HepG2 (cell line): ENCODE data around the gene NUDT3. TPM values are rescaled to one million over a fixed set of nuclear protein-coding genes. Genes with fewer than 3 reads are reported as not detected.

ENCODE experiments used
- DZIP1 ChIP-seq: sonication (generic); formaldehyde crosslinking; IDR thresholded peaks from 2 replicates; pipeline ENCODE4 v1.5.0; 2020; ENCODE audit warnings: mild to moderate bottlenecking, missing genetic modification reagents
- EZH2 ChIP-seq: conservative IDR thresholded peaks from 2 replicates; pipeline ENCODE4 v1.6.1; 2012; ENCODE audit warnings: mild to moderate bottlenecking, low read depth, low read length, moderate library complexity
- FLYWCH1 ChIP-seq: sonication (generic); formaldehyde crosslinking; IDR thresholded peaks from 2 replicates; pipeline ENCODE4 v1.8.1; 2023; ENCODE audit warnings: mild to moderate bottlenecking, missing genetic modification reagents
- FOXK1 ChIP-seq: sonication (generic); formaldehyde crosslinking; IDR thresholded peaks from 2 replicates; pipeline ENCODE4 v1.4.0; 2020; ENCODE audit warnings: low read depth, missing genetic modification reagents, borderline replicate concordance
- GZF1 ChIP-seq: sonication (generic); formaldehyde crosslinking; IDR thresholded peaks from 2 replicates; pipeline ENCODE4 v1.5.1; 2020; ENCODE audit warnings: mild to moderate bottlenecking, missing genetic modification reagents
- HNRNPK ChIP-seq: fragments of 200-400 bp; formaldehyde crosslinking; IDR thresholded peaks from 2 replicates; pipeline ENCODE4 v1.6.1; 2018; ENCODE audit warnings: low read length, low read depth, moderate library complexity, mild to moderate bottlenecking; ENCODE audit not compliant: poor library complexity, severe bottlenecking
- HOXA5 ChIP-seq: sonication (generic); formaldehyde crosslinking; IDR thresholded peaks from 2 replicates; pipeline ENCODE4 v1.4.0; 2020; ENCODE audit warnings: missing genetic modification reagents
- ISX ChIP-seq: sonication (generic); formaldehyde crosslinking; conservative IDR thresholded peaks from 2 replicates; pipeline ENCODE4 v1.5.0; 2020; ENCODE audit warnings: missing genetic modification reagents
- JDP2 ChIP-seq: sonication (generic); formaldehyde crosslinking; IDR thresholded peaks from 2 replicates; pipeline ENCODE4 v1.8.1; 2022; ENCODE audit warnings: missing genetic modification reagents, borderline replicate concordance
- PAWR ChIP-seq: sonication (generic); formaldehyde crosslinking; IDR thresholded peaks from 2 replicates; pipeline ENCODE4 v1.4.0; 2020; ENCODE audit warnings: missing genetic modification reagents, mild to moderate bottlenecking, borderline replicate concordance
- PHB2 ChIP-seq: fragments of 450-650 bp; IDR thresholded peaks from 2 replicates; pipeline ENCODE4 v1.6.1; 2018; ENCODE audit not compliant: partially characterized antibody
- ZFP91 ChIP-seq: sonication (generic); formaldehyde crosslinking; IDR thresholded peaks from 2 replicates; pipeline ENCODE4 v1.9.0; 2022; ENCODE audit warnings: missing genetic modification reagents, mild to moderate bottlenecking, borderline replicate concordance
- ZGPAT ChIP-seq: IDR thresholded peaks from 2 replicates; pipeline ENCODE4 v1.6.1; 2016; ENCODE audit warnings: mild to moderate bottlenecking
- ZNF331 ChIP-seq: sonication (generic); formaldehyde crosslinking; IDR thresholded peaks from 2 replicates; pipeline ENCODE4 v1.4.0; 2020; ENCODE audit warnings: missing genetic modification reagents
- ZNF350 ChIP-seq: sonication (generic); formaldehyde crosslinking; IDR thresholded peaks from 2 replicates; pipeline ENCODE4 v1.4.0; 2020; ENCODE audit warnings: mild to moderate bottlenecking, low read depth, missing genetic modification reagents, borderline replicate concordance
- ZNF563 ChIP-seq: sonication (generic); formaldehyde crosslinking; IDR thresholded peaks from 2 replicates; pipeline ENCODE4 v1.8.0; 2022; ENCODE audit warnings: mild to moderate bottlenecking, moderate library complexity, missing genetic modification reagents
- ZNF672 ChIP-seq: sonication (generic); formaldehyde crosslinking; IDR thresholded peaks from 2 replicates; pipeline ENCODE4 v1.8.1; 2022; ENCODE audit warnings: missing genetic modification reagents
- polyA plus RNA-seq, 8 experiments: library from polyadenylated mRNA; depleted of rRNA in 3 of 8; stranded (reverse) in 7 of 8; unstranded in 1 of 8; fragments of >200 nt; fragmentation: Illumina TruSeq in 4 of 8; extraction: Trizol in 4 of 8; gene quantifications; 2 replicates each; pipeline versions ENCODE4 v1.2.1 to v1.2.3, GENCODE V29; 2011 to 2016; ENCODE audit warnings: low read depth in 4 of 8, missing spikeins in 1 of 8, mixed read lengths in 1 of 8; ENCODE audit not compliant: insufficient read depth in 1 of 8
- total RNA-seq, 5 experiments: library from RNA; depleted of rRNA; stranded (reverse); fragments of >200 nt; fragmentation: Illumina TruSeq; extraction: Trizol; gene quantifications; 2 replicates each; pipeline ENCODE4 v1.2.3, GENCODE V29; 2016; ENCODE audit warnings: low read depth in 1 of 5
- TF ChIP-seq, protein P1 (sequence below): IDR thresholded peaks from 2 replicates; pipeline ENCODE4 v1.4.0; 2020; ENCODE audit warnings: mild to moderate bottlenecking, missing genetic modification reagents
- TF ChIP-seq, protein P2 (sequence below): IDR thresholded peaks from 2 replicates; pipeline ENCODE4 v1.6.1; 2016; ENCODE audit warnings: missing genetic modification reagents, missing compliant biosample characterization

Gene NUDT3
- total and polyA plus RNA-seq, 2 of the 13 experiments (the other 11 are each of a cell fraction or from before 2014, with no cell fraction given) = 20.2 to 20.6 TPM

DNA sequence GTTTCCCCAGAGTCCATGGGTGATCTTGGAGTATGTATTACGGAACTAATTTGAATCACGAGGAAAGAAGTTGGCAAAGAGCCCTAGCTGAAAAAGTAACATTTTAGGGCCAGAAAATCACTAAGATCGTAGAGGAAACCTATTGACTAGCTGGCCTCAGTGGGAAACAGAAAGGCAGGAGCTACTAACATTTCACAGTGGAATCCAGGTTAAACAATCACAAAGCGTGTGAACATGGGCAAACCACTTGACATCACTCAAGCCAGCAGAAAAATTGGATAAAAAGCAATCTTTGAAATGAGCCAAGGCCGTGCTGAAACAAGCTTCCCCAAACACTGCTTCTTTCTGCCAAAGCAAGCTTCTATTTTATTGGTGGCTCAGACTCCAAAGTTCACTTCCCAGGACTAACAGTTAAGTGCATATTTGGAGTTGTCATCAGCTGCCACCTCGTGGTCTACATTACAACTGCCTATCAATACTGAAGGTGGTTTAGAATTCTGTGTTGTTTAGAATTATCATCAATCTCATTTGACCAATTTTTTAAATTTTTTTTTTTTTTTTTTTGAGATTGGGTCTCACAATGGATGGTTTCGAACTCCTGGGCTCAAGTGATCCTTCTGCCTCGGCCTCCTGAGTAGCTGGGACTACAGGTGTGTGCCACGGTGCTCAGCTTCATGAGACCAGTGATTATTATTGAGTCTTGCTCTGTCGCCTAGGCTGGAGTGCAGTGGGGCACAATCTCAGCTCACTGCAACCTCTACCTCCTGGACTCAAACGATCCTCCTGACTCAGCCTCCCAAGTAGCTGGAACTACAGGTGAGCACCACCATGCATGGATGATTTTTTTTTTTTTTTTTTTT lies 22.8 kb upstream of the NUDT3 start (continued):
- TF ChIP-seq ZFP91 (CRISPR knock-in tag) (no peak), FOXK1 (CRISPR knock-in tag) (0 out of 2 replicates have a peak, but pooled peaks have one; percentile 40), ISX (CRISPR knock-in tag) (no peak), PAWR (CRISPR knock-in tag) (no peak), ZNF563 (CRISPR knock-in tag) (no peak), EZH2 (no peak), ZNF672 (CRISPR knock-in tag) (no peak), ZNF350 (CRISPR knock-in tag) (no peak), ZNF331 (CRISPR knock-in tag) (peak; percentile 62; the same call in 1 of the 2 replicates), GZF1 (CRISPR knock-in tag) (no peak), ZGPAT (CRISPR knock-in tag) (peak; percentile 37), DZIP1 (no peak), HOXA5 (CRISPR knock-in tag) (no peak), FLYWCH1 (CRISPR knock-in tag) (no peak), HNRNPK (no peak), PHB2 (no peak), JDP2 (CRISPR knock-in tag) (no peak)
- TF ChIP-seq, protein P1, sequence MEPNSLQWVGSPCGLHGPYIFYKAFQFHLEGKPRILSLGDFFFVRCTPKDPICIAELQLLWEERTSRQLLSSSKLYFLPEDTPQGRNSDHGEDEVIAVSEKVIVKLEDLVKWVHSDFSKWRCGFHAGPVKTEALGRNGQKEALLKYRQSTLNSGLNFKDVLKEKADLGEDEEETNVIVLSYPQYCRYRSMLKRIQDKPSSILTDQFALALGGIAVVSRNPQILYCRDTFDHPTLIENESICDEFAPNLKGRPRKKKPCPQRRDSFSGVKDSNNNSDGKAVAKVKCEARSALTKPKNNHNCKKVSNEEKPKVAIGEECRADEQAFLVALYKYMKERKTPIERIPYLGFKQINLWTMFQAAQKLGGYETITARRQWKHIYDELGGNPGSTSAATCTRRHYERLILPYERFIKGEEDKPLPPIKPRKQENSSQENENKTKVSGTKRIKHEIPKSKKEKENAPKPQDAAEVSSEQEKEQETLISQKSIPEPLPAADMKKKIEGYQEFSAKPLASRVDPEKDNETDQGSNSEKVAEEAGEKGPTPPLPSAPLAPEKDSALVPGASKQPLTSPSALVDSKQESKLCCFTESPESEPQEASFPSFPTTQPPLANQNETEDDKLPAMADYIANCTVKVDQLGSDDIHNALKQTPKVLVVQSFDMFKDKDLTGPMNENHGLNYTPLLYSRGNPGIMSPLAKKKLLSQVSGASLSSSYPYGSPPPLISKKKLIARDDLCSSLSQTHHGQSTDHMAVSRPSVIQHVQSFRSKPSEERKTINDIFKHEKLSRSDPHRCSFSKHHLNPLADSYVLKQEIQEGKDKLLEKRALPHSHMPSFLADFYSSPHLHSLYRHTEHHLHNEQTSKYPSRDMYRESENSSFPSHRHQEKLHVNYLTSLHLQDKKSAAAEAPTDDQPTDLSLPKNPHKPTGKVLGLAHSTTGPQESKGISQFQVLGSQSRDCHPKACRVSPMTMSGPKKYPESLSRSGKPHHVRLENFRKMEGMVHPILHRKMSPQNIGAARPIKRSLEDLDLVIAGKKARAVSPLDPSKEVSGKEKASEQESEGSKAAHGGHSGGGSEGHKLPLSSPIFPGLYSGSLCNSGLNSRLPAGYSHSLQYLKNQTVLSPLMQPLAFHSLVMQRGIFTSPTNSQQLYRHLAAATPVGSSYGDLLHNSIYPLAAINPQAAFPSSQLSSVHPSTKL = peak; percentile 82
- TF ChIP-seq, protein P2, sequence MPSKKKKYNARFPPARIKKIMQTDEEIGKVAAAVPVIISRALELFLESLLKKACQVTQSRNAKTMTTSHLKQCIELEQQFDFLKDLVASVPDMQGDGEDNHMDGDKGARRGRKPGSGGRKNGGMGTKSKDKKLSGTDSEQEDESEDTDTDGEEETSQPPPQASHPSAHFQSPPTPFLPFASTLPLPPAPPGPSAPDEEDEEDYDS = 0 out of 2 replicates have a peak, but pooled peaks have one; percentile 59
